Fibroblast of lung (primary cell): ENCODE results near the gene MSL3B.

Experiments used
- EZH2 ChIP-seq: IDR thresholded peaks from 2 replicates; pipeline ENCODE4 v1.5.1; 2012; ENCODE audit warnings: low read length, control low read depth, mild to moderate bottlenecking; ENCODE audit errors: missing control alignments
- TF ChIP-seq, protein P1 (sequence below), 2 donors: IDR thresholded peaks in 1 of 2; conservative IDR thresholded peaks in 1 of 2; 1 replicate in 1 of 2; 2 replicates in 1 of 2; pipeline ENCODE4 v1.5.1; 2011 to 2012; ENCODE audit warnings: low read length in 2 of 2, control low read depth in 1 of 2, inconsistent platforms in 1 of 2, low read depth in 1 of 2, mild to moderate bottlenecking in 1 of 2

DNA sequence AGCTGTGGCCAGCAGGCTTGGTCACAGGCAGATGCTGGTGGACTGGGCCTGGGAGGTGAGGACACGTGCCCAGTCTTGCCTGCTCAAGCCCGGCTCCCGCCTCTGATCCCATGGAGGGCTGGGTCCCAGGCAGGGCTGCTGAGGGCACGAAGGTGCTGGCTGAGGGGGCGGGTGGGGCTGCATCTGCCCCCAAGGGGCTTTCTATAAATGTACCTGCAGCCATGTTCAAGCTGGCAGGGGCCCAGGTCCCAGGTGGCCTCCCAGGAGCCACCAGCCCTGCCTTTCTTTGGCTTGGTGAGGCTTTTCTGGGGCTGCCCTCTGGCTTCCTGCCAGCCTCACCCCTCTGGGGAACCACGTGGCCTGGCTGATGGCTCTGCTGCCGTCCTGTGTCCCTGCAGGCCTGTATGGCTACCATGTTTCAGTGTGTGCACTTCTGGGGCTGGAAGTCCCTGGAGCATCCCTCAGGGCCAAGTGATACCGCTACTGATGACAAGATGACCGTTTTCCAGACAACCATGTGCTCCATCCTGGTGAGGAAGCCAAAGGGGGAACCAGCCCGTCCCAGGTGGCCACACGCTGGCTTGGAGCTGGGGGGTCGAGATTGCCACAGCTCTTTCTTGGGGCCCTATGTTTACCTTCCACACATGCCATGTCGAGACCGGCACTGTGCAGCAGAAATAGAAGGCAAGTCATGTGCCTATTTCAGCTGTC is 37.0 kb downstream of the MSL3B start:
- TF ChIP-seq, protein P1, sequence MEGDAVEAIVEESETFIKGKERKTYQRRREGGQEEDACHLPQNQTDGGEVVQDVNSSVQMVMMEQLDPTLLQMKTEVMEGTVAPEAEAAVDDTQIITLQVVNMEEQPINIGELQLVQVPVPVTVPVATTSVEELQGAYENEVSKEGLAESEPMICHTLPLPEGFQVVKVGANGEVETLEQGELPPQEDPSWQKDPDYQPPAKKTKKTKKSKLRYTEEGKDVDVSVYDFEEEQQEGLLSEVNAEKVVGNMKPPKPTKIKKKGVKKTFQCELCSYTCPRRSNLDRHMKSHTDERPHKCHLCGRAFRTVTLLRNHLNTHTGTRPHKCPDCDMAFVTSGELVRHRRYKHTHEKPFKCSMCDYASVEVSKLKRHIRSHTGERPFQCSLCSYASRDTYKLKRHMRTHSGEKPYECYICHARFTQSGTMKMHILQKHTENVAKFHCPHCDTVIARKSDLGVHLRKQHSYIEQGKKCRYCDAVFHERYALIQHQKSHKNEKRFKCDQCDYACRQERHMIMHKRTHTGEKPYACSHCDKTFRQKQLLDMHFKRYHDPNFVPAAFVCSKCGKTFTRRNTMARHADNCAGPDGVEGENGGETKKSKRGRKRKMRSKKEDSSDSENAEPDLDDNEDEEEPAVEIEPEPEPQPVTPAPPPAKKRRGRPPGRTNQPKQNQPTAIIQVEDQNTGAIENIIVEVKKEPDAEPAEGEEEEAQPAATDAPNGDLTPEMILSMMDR (conservative IDR thresholded peaks at IDR 0.05 in 1 of 2, IDR thresholded peaks at IDR 0.05 in 1 of 2; ENCODE audit: low read depth in 1 of 2, low read length in 2 of 2), result no peak
- TF ChIP-seq EZH2, result no peak
